OCI-M1 (cell line): ENCODE measurements around the gene LSS.
"Not testable (repeated sequence)": the region's sequence is repeated elsewhere in the genome, so short reads cannot be mapped to it uniquely, and the experiment has no call there.

Experiments
- DNase-seq: peaks from one replicate; lab custom pipeline; 2025; lab: John Stamatoyannopoulos, UW

Gene LSS

DNA sequence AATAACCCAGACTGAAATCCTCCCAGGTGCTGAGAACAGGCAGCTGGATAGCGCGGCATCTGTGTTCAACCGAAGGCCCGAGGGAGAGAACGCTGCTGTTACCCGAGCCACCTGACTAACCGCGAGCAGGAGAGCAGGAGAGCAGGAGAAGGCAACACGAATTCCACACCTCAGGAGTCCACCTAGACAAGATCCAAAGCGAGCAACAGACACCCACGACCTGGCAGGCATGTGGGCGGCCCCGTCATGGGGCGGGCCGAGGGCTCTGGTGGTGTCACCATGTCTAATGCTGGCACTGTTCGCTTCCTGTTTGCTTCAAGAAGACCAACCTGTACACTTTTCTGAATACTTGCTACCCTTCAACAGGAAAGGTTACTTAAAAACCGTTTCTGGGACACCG is 23.4 kb downstream of the LSS start:
- no peak for DNase-seq

DNA sequence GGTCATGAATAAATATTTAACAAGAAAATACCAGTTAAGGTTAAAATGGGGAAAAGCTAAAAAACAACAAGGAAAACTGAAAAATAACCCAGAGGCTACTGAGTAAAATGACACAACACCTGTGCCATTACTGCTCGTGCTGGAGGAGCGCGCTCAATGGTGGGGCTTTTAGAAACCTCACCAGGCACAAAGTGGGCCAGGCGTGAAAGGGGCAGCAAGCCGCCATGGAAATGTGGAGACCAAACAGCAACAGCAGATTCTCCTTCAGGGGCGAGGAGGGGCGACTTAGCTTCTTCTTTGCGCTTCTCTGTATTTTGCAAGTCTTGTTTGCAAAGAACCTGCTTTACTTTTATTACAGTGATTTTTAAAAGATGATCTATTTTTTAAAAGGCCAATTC is 25.4 kb downstream of the LSS start:
- no peak for DNase-seq

DNA sequence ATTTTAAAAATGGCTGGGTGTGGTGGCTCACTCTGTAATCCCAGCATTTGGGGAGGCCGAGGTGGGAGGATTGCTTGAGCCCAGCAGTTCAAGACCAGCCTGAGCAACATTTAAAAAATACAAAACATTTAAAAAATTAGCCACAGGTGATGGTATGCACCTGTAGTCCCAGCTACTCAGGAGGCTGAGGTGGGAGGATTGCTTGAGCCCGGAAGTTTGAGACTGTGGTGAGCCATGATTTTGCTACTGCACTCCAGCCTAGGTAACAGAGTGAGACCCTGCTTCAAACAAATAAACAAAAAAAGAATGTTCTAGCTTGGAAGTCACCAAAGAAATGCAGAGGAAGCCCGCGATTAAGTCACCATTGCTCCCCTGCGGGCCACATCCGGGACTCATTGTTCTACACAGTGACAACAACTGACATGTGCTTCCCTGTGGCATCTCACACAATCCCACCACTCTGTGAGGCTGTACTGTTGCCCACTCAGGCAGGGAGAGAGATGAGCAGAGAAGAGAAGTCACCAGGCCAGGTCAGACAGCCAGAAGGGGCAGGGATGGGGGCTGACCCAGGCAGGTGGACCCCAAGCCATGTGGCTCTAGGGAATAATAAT is 25.9 kb downstream of the LSS start:
- DNase-seq = no peak

DNA sequence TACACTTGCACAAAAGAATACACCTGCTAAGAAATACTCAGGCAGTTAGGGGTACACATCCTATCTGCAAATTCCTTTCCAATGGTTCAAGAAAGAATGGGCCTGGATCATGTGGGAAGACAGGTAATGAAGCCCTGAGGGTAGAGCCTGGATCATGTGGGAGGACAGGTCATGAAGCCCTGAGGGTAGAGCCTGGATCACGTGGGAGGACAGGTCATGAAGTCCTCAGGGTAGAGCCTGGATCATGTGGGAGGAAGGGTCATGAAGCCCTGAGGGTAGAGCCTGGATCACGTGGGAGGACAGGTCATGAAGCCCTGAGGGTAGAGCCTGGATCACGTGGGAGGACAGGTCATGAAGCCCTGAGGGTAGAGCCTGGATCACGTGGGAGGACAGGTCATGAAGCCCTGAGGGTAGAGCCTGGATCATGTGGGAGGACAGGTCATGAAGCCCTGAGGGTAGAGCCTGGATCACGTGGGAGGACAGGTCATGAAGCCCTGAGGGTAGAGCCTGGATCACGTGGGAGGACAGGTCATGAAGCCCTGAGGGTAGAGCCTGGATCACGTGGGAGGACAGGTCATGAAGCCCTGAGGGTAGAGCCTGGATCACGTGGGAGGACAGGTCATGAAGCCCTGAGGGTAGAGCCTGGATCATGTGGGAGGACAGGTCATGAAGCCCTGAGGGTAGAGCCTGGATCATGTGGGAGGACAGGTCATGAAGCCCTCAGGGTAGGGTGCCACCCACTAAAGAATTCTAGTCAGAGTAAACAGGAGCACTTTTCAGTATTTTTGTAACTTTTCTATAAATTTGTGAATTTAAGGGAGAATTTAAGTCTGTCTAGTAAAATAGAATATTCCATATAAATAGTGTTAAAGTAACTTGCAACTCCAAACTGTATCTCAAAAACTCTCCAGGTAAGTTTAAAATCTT is 27.4 kb downstream of the LSS start:
- not testable (repeated sequence) for DNase-seq

DNA sequence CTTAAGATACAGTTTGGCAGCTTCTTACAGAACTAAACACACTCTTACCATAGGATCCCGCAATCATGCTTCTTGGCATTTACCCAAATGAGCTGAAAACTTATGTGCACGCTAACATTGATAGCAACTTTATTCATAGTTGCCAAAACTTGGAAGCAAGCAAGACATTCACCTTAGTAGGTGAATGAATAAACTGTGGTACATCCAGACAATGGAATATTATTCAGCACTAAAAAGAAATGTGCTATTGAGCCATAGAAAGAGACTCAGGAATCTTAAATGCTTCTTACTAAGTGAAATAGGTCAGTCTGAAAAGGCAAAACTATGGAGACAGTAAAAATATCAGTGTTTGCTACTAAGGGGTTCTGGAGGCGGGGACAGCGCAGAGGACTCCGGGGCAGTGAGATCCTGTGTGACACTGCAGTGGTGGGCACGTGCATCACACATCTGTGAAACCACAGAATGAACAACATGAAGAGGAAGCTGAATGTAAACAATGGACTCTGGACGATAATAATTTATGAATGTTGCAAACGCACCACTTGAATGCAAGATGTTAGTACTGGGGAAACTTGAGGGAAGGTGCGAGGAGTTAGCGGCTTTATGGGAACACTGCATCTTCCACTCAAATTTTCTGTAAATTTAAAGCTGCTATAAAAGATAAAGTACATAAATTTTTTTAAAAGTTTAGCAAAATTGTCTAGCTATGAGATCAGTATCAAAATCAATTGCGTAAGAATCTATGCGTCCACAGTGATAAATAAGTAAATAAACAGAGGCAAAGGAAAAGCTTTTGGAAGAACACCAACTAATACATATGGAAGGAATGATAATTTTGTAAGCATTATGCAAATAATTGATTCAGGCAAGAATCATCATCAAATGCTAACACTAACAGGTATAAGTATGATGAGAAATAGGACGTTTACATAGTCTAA is 28.9 kb downstream of the LSS start:
- no peak for DNase-seq

DNA sequence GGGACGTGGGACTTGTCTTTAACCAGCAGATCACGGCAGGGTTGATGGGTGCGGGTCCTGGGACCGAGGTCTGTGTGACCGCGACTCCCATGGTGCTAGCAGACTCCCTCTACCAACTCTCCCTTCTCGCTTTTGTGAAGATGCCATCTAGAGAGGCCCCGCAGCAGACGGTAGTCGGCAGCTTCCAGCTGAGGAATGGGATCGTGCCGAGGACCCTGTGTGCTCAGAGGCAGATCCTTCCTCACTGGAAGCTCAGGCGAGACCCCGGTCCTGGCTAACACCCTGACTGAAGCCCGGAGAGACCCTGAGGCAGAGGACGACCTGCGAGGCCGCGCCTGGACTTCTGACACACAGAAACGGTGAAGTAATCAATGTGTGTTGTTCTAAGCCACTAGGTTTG is 31.8 kb downstream of the LSS start:
- no peak for DNase-seq

DNA sequence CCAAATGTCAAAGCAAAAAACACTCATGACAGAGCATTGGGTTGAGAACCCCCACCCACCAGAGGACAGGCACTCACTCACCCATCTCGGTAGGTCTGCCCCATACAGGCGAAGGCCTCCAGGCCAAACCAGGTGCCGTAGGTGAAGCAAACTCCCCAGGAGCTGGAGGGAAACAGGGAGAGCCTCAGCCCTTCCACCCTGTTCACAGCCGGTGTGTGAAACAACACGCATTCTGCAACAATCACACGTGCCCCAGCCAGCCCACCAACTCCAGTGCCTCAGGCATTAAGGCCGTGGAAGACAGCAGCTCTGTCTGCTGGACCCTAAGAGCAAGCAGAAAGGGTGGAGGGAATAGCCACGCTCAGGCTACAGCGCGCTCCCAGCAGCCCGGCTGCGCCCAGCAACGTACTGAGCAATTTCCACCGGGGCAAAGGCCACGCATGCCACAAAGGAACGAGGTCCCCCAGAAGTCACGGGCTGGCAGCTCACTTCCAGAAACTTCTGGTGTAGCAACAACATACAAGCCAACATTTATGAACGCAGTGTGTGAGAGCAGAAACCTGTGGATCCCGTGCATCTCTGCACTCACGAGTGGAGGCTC is 32.9 kb downstream of the LSS start:
- no peak for DNase-seq

DNA sequence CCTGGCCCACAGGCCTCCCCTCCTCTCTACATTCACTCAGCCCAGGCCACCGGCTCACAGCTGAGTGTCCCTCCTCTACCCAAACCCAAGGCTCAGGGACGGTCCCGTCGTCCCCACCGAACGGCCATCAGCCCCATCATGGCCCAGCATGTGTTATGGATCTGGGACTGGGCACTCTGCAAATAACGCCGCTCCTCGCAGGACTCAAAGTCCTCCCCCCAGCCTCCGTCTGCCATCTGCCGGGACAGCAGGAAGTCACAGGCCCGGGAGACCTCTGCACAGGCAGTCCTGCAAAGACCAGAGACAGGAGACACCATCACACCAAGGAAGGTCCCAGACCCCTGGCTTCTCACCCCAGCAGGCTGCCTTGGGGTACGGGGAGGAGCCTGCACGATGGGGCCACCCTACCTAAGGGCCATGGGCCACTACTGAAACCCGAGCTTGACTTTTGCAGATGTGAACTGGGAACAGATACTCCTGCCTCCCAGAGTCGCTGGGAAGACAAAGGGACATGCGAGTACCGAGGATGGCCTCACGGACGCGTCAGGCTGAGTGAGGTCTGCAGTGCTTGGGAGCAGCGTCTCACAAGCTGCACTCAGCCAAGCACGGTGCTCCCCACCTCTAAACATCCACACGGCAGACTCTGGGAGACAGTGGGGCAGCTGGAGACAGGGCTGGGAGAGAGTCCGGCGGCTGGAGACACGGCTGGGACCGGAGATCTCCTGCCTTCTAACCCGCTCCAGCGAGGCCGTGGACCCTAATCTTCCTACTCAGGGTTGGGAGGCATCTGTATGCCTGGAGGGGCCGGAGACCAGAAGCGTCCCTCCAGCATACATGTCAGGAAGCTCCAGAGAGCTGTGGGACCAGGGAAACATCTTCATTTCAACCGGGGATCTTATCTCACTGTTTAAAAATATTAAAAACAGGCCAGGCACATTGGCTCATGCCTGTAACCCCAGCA is 33.9 kb downstream of the LSS start:
- no peak for DNase-seq

DNA sequence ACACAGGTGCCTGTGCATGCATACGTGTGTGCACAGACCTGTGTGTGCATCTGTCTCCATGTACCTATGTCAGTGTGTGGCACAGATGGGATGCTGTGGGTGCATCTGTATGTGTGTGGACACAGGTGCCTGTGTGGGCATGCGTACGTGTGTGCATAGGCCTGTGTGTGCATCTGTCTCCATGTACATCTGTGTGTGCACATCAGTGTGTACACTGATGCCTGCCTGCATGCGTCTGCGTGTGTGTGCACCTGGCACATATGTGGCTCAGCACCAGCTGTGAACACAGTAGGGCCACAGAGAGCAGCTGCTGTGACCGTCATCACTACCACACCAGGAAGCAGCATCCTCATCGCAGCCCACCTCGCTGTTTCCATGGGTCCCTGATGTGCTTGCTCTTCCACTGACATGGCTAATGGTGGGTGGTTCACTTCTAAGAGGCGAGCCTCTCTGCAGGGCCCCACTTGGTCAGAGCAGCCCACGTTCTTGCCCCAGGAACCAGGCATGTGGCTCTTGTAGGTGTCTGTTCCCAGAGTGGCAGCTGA is 34.7 kb downstream of the LSS start:
- no peak for DNase-seq

DNA sequence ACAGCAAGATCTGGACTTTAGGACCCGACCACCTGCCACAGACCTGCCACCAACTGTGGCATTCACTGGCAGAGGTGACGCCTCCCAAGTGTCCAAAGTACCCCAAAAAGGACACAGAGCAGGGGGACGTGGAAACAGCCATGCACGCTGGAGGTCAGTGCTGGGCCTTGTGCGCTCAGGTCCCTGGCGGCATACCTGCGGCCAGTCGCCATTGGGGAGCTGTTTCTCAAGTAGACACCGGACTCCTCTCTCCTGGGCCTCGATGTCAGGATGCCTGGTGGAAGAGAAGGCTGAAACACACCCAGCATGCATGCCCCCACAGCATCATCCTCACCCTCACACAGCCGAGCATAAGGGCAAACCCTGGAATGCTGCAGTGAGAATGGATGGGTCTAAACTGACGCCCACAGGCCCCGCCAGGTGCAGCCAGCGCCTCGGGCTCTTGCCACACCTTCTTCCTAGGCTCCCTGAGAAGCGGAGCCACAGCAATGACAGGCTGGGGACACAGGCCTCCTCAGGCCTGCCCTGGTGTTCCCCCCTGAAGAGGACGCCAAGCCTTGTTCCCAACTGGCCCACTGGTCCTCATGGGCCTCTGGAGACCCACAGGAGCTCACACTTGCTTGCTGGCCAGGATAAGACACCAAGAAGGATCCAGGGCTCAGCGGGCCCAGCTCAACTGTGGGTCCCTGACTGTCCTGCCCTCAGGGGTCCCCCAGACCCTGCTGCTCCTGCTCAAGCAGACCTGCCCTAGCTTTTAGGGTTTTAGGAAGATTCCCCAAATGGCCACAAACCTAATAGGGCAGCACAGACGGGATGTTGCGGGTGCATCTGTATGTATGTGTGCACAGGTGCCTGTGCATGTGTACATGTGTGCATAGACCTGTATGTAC is 36.6 kb downstream of the LSS start:
- DNase-seq = no peak

DNA sequence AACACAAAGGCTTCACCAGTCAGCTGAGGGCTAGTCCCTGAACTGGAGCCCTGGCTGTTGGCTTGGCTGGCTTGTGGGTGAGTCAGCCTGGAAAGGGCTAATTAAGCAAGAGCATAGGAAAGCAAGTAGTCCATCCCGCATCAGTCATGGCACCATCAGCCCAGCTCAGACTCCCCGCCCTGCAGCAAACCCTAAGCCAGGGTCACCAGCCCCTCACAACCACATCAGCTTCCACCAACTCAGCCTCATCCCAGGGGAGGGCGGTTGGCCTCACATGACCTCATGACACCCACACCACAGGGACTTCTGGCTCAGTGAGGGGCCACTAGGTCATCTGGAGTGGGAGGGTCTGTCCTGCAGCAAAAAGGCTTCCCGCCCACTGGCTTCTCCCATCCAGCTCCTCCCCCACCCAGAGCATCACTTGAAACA is 37.3 kb downstream of the LSS start:
- DNase-seq = no peak

DNA sequence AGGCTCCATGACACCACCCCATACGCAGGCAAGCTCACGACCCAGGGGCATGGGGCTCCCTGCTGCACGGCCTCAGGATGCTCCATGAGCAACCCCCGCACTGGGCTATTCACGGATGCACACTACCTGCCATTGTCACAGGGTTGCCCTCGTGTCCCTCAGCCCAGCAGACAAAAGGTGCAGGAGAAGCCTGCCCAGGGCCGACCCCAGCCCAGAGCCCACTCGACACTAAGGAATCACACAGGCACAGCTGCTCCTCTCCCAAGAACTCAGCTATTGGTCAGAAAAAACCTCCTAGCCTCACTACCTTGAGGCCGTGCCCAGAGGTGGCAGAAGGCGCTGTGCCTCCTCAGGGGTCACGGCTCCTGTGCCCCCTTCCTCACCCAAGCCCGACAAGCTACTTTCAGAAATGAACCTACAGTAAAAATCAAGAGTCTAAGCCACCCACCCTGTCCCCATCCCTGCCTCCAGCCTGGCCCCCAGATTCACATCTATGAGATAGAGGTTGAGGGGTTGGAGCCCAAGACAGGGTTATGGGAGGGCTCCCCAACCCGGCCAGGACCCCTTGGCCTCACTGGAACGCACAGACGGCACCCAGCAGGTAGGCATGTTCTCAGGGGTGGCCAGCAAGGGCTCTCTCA is 38.0 kb downstream of the LSS start:
- no peak for DNase-seq

DNA sequence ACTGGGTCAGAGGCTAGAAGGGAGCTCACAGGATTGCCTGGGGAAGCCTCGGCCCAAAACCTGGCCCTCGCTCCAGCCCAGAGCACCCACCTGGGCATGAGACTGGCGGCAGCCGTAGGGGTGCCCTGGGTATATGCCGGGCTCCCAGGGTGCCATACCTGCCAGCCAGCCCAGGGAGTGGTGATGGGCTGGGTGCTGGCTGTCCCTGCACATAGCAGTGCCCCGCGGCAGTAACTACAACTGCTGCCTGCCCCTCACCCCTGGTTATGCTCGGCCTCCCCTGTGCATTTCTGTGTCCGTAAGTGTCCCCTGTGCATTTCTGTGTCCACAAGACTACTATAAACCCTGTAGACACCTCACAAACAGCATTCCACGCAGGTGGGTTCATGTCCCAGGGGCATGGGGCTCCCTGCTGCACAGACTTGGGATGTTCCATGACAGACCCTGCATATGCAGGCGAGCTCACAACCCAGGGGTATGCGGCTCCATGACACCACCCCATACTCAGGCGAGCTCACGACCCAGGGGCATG is 38.5 kb downstream of the LSS start:
- DNase-seq = no peak

DNA sequence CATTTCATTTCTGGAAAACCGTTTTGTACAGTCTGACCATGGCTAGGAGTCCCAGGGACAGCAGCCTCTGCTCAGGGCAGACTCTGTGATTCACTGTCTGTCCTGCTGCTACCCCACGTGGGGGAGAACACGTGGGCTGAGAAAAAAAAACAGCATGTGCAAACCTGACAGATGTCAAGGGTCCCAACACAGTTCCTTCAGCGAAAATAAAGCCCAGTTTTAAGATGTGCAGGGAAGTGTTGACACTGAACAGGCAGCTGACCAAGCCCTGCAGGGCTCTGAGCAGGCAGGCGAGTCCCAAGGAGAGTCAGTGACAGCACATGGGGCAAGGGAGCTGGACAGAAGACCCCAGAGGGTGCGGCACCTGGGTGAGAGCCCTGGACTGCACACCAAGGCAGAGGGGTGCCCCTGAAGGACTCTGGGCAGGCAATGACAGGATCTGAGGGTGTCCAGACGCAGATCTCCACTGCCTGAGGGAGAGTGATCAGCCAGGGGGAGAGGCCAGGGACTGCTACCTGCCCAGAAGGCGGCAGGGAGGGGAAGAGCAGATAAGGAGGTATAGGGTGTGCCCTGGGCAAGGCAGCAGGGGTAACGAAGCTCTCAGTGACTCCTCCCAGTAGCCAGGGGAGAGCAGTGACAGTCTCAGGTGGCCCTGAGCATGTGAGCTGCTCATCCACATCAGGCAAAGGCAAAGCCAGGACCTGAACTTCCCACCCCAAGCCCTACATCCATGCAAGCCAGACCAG is 39.2 kb downstream of the LSS start:
- no peak for DNase-seq

DNA sequence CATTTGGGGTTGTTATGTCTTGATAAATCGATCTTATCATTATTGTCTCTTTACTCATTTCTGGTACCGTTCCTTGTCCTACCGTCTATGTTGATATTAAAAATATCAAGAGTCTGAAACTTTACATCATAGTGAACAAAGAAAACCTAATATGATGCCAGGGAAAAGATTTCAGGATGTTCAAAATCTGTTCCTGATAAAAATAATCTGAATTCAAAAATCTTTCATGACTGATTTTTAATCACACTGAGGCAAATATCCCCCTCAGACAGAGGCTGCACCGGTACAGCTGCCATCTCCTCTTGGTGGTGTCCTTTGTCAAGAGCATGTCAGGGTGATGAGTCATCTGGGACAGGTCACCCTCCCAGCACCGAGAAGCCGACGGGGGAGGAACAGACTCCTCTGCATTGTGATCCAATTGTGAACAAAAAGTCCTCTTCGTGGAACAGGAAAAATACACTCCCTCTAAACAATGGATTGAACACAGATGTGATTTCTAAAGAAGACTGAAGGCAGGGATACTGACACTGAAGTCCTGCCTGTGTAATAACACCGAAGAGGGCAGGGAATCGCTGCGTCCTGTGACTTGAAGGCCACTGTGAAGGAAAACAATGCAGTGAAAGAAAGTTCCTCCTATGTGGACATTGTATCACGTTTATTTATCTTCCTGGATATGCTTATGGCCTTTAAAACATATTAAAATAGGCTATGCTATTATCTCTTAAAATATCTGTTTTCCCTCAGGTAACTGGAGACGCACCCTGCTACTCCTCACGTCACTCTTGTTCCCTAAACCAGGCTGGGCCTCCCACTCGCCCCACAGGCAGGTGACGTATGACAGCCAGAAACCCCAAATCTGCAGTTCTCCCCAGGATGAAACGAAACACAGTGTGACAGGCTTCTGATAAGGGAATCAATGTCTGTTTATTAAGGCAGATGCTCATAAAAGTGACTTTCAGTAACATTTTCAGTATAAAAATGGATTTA is 40.1 kb downstream of the LSS start:
- peak; percentile 57 for DNase-seq

DNA sequence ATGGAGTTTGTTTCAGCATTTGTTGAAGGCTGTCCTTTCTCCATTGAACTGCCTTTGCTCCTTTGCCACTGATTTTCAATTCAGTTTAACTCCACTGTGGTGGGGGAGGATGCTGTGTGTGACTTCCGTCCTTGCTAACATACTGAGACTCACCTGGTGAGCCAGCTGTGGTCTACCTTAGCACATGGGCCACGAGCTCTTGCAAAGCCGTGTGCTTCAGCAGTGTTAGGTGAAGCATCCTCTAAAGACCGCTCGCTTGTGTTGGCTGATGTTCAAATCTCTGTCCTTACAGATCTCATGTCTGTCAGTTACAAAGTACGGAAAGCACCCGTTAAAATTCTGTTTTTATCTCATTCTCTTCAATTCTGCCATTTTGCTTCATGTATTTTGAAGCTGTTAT is 40.8 kb downstream of the LSS start:
- no peak for DNase-seq

DNA sequence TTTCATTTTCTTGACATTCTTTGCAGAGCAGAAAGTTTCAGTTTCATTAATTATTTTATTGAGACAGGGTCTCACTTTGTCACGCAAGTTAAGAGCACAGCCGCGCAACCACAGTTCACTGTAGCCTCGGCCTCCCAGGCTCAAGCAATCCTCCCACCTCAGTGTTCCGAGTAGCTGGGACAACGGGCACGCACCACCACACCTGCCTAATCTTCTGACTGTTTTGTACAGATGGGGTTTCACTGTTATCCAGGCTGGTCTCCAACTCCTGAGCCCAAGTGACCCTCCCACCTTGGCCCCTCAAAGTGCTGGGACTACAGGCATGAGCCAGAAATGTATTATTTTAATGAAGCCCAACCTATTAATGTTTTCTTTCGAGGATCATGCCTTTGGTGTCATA is 41.3 kb downstream of the LSS start:
- DNase-seq = no peak
